CD14-positive monocyte (primary cell): ENCODE results near the gene CHCHD10. TPM values are rescaled to one million over a fixed set of nuclear protein-coding genes. Genes with fewer than 3 reads are reported as not detected.

Experiments
- DNase-seq, 3 donors: peaks; one replicate each; pipeline ENCODE4 v3.0.0-alpha.2; 2011 to 2022
- H2AFZ ChIP-seq: 2 replicates; pipeline ENCODE4 v1.6.0; 2012; ENCODE audit warnings: mild to moderate bottlenecking, low read depth, low read length, inconsistent platforms; ENCODE audit not compliant: insufficient read depth, poor library complexity, severe bottlenecking
- H3K27ac ChIP-seq, 2 donors: 1 replicate in 1 of 2; 2 replicates in 1 of 2; pipeline ENCODE4 v1.5.1; 2012 to 2013; ENCODE audit warnings: low read length in 2 of 2, control low read depth in 1 of 2, inconsistent platforms in 1 of 2, low read depth in 1 of 2, mild to moderate bottlenecking in 1 of 2
- H3K27me3 ChIP-seq, 2 donors: one replicate each; pipeline versions ENCODE4 v1.6.0 to v1.6.1; 2011 to 2013; ENCODE audit warnings: low read length in 2 of 2; ENCODE audit not compliant: control insufficient read depth in 2 of 2, insufficient read depth in 2 of 2
- H3K36me3 ChIP-seq, 2 donors: replicated peaks in 1 of 2; 1 replicate in 1 of 2; 2 replicates in 1 of 2; pipeline versions ENCODE4 v1.5.1 to v1.6.1; 2012 to 2013; ENCODE audit warnings: low read length in 2 of 2, control low read depth in 1 of 2, inconsistent platforms in 1 of 2, mild to moderate bottlenecking in 1 of 2; ENCODE audit not compliant: insufficient read depth in 2 of 2, control insufficient read depth in 1 of 2
- H3K4me1 ChIP-seq, 2 donors: 1 replicate in 1 of 2; 2 replicates in 1 of 2; pipeline versions ENCODE4 v1.5.1 to v1.6.1; 2012 to 2013; ENCODE audit warnings: low read length in 2 of 2, control low read depth in 1 of 2, inconsistent platforms in 1 of 2, mild to moderate bottlenecking in 1 of 2, moderate library complexity in 1 of 2; ENCODE audit not compliant: insufficient read depth in 2 of 2, control insufficient read depth in 1 of 2
- H3K4me2 ChIP-seq: replicated peaks from 2 replicates; pipeline ENCODE3; 2012; ENCODE audit warnings: low read length, moderate library complexity, mild to moderate bottlenecking; ENCODE audit not compliant: poor library complexity, severe bottlenecking; ENCODE audit errors: extremely low read depth
- H3K4me3 ChIP-seq, 3 experiments: fragments of 200-600 bp in 1 of 3; sonication (generic) in 1 of 3; replicated peaks in 1 of 3; 1 replicate in 2 of 3; 2 replicates in 1 of 3; pipeline ENCODE4 v1.5.1; 2011 to 2013; ENCODE audit warnings: low read length in 3 of 3, mild to moderate bottlenecking in 3 of 3, control low read depth in 2 of 3, low read depth in 2 of 3, inconsistent platforms in 1 of 3, moderate library complexity in 1 of 3
- H3K79me2 ChIP-seq: 2 replicates; pipeline ENCODE4 v1.6.0; 2012; ENCODE audit warnings: mild to moderate bottlenecking, control low read depth, inconsistent platforms, low read length, moderate library complexity; ENCODE audit not compliant: insufficient read depth
- H3K9ac ChIP-seq: 2 replicates; pipeline ENCODE4 v1.6.0; 2017; ENCODE audit warnings: low read length, mild to moderate bottlenecking; ENCODE audit not compliant: insufficient read depth, poor library complexity, severe bottlenecking
- H3K9me3 ChIP-seq, 2 donors: replicated peaks in 1 of 2; 1 replicate in 1 of 2; 2 replicates in 1 of 2; pipeline versions ENCODE4 v1.5.1 to v1.6.1; 2012 to 2013; ENCODE audit warnings: low read length in 2 of 2, control low read depth in 1 of 2; ENCODE audit not compliant: control insufficient read depth in 1 of 2, insufficient read depth in 1 of 2
- H4K20me1 ChIP-seq: 2 replicates; pipeline ENCODE4 v1.6.0; 2012; ENCODE audit warnings: mild to moderate bottlenecking, low read length, control low read depth, moderate library complexity; ENCODE audit not compliant: insufficient read depth
- H3K27ac Mint-ChIP-seq, 7 donors: one replicate each; pipeline ENCODE4 v1.8.0; 2020; ENCODE audit warnings: mild to moderate bottlenecking in 7 of 7, mixed read lengths in 7 of 7, moderate library complexity in 6 of 7, inconsistent platforms in 2 of 7
- H3K27me3 Mint-ChIP-seq, 3 donors: one replicate each; pipeline ENCODE4 v1.8.0; 2021 to 2022; ENCODE audit warnings: low read depth in 3 of 3, mild to moderate bottlenecking in 3 of 3, mixed read lengths in 3 of 3, moderate library complexity in 3 of 3, inconsistent platforms in 1 of 3
- H3K36me3 Mint-ChIP-seq, 2 donors: one replicate each; pipeline ENCODE4 v1.8.0; 2020; ENCODE audit warnings: mixed read lengths in 2 of 2, inconsistent platforms in 1 of 2, mild to moderate bottlenecking in 1 of 2
- H3K4me1 Mint-ChIP-seq: one replicate; pipeline ENCODE4 v1.8.0; 2020; ENCODE audit warnings: mild to moderate bottlenecking, mixed read lengths
- H3K4me3 Mint-ChIP-seq, 2 donors: one replicate each; pipeline ENCODE4 v1.8.0; 2020; ENCODE audit warnings: mild to moderate bottlenecking in 2 of 2, mixed read lengths in 2 of 2, moderate library complexity in 1 of 2
- H3K9me3 Mint-ChIP-seq, 7 donors: one replicate each; pipeline ENCODE4 v1.8.0; 2020 to 2022; ENCODE audit warnings: mixed read lengths in 7 of 7, mild to moderate bottlenecking in 6 of 7, moderate library complexity in 6 of 7, inconsistent platforms in 2 of 7
- CTCF ChIP-seq: fragments of 200-600 bp; IDR thresholded peaks from one replicate; pipeline ENCODE4 v1.8.0; 2022; ENCODE audit warnings: antibody characterized with exemption, mild to moderate bottlenecking
- WGBS: methylation state at CpG from one replicate; pipeline ENCODE4 v1.1.5; 2013; ENCODE audit warnings: missing lambda C conversion rate; ENCODE audit not compliant: insufficient coverage; 5-methylcytosine and 5-hydroxymethylcytosine counted together
- intact Hi-C, 2 donors: fragments of 100-400 bp; cut with micrococcal nuclease; formaldehyde crosslinking; loops; one replicate each; pipeline versions ENCODE4 v1.15.0 to v1.15.1; 2023
- polyA plus RNA-seq, 3 donors: library from polyadenylated mRNA; depleted of rRNA in 1 of 3; unstranded in 2 of 3; stranded (reverse) in 1 of 3; fragments of 300-500 nt in 2 of 3; fragments of >200 nt in 1 of 3; fragmentation: Illumina TruSeq in 2 of 3; gene quantifications; 1 replicate in 2 of 3; 2 replicates in 1 of 3; pipeline ENCODE4 v1.2.3, GENCODE V29; 2012 to 2021

CHCHD10 gene
- polyA plus RNA-seq, 3 donors: 15.3 to 46.7 (median 26.8) TPM

GRCh38 chr22:23756891-23757290, 10.9 kb downstream of the CHCHD10 start:
- H3K9me3 Mint-ChIP-seq: peaks cover 0 to 2% (median 0%) of the 10 kb centered on the region in 7 donors
- H3K4me1 ChIP-seq: peaks cover 3 to 4% of the 10 kb centered on the region in 2 donors
- H4K20me1 ChIP-seq: no peaks in the 10 kb centered on the region
- H3K27me3 Mint-ChIP-seq: peaks cover 0 to 3% (median 2%) of the 10 kb centered on the region in 3 donors
- H3K4me1 Mint-ChIP-seq: peaks cover 11% of the 10 kb centered on the region
- no peaks in the 10 kb centered on the region for H3K36me3 ChIP-seq
- no peaks in the 10 kb centered on the region for H3K79me2 ChIP-seq
- WGBS: 13% methylated on average over 3 of the region's 4 CpGs
- no peak overlapping the region for H3K9ac ChIP-seq
- H3K9me3 ChIP-seq: no peaks in the 10 kb centered on the region
- intact Hi-C loops: no loop called here
- H3K4me2 ChIP-seq: no peak overlapping the region
- no peak overlapping the region for H3K27ac ChIP-seq
- no peaks in the 10 kb centered on the region for H3K27me3 ChIP-seq
- H3K4me3 Mint-ChIP-seq: no peak overlapping the region
- no peak overlapping the region for H3K27ac Mint-ChIP-seq
- no peak for TF ChIP-seq CTCF
- H3K4me3 ChIP-seq: no peak overlapping the region
- DNase-seq: no peak
- no peaks in the 10 kb centered on the region for H3K36me3 Mint-ChIP-seq
- no peak overlapping the region for H2AFZ ChIP-seq

GRCh38 chr22:23755711-23756110, 12.1 kb downstream of the CHCHD10 start:
- H3K27me3 ChIP-seq: no peaks in the 10 kb centered on the region
- H3K9ac ChIP-seq: no peak overlapping the region
- H3K4me1 ChIP-seq: peaks cover 10 to 13% of the 10 kb centered on the region in 2 donors
- intact Hi-C loops: no loop called here
- TF ChIP-seq CTCF: no peak
- Mint-ChIP-seq H3K4me3 (no peak overlapping the region), H3K36me3 (no peaks in the 10 kb centered on the region), H3K4me1 (peaks cover 12% of the 10 kb centered on the region), H3K27ac (no peak overlapping the region), H3K9me3 (peaks cover 0 to 2% (median 0%) of the 10 kb centered on the region in 7 donors), H3K27me3 (peaks cover 0 to 3% (median 2%) of the 10 kb centered on the region in 3 donors)
- H3K36me3 ChIP-seq: no peaks in the 10 kb centered on the region
- 89% methylated on average over 7 of the region's 8 CpGs for WGBS
- H3K79me2 ChIP-seq: no peaks in the 10 kb centered on the region
- H3K27ac ChIP-seq: no peak overlapping the region
- no peaks in the 10 kb centered on the region for H4K20me1 ChIP-seq
- H3K4me3 ChIP-seq: no peak overlapping the region
- H3K9me3 ChIP-seq: no peaks in the 10 kb centered on the region
- no peak overlapping the region for H3K4me2 ChIP-seq
- DNase-seq: no peak
- H2AFZ ChIP-seq: no peak overlapping the region
